Activated T-cell treated with anti-CD3 and anti-CD28 coated beads, Interleukin-2, amount 50 U/mL, for 72 hours (primary cell): ENCODE measurements around the gene SMPDL3A. TPM values are rescaled to one million over a fixed set of nuclear protein-coding genes. Genes with fewer than 3 reads are reported as not detected.
A peak's percentile ranks its signal among the peaks of the same experiment; 100 is the strongest.
"Not testable (repeated sequence)": the region's sequence is repeated elsewhere in the genome, so short reads cannot be mapped to it uniquely, and the experiment has no call there.

ENCODE experiments used
- ATAC-seq, 2 donors: fragments of 150-1000 bp; cut with Tn5 transposase; replicated peaks in 1 of 2; 2 replicates each; pipeline ENCODE4 v1.10.0; 2021; ENCODE audit warnings: moderate library complexity in 2 of 2, mild to moderate bottlenecking in 1 of 2
- DNase-seq, 2 donors: peaks; one replicate each; pipeline ENCODE4 v3.0.0; 2021 to 2022; ENCODE audit warnings: mixed read lengths in 1 of 2
- H3K27ac Mint-ChIP-seq: one replicate; pipeline ENCODE4 v1.8.0; 2022; ENCODE audit warnings: mild to moderate bottlenecking, moderate library complexity, mixed read lengths
- H3K27me3 Mint-ChIP-seq: one replicate; pipeline ENCODE4 v1.8.0; 2022; ENCODE audit warnings: low read depth, mixed read lengths
- H3K36me3 Mint-ChIP-seq, 2 donors: one replicate each; pipeline ENCODE4 v1.8.0; 2022; ENCODE audit warnings: mixed read lengths in 2 of 2, mild to moderate bottlenecking in 1 of 2; ENCODE audit not compliant: insufficient read depth in 2 of 2
- H3K4me1 Mint-ChIP-seq: one replicate; pipeline ENCODE4 v1.8.0; 2022; ENCODE audit warnings: low read depth, mixed read lengths
- H3K4me3 Mint-ChIP-seq, 2 donors: one replicate each; pipeline ENCODE4 v1.8.0; 2022; ENCODE audit warnings: mild to moderate bottlenecking in 2 of 2, mixed read lengths in 2 of 2, moderate library complexity in 2 of 2
- H3K9me3 Mint-ChIP-seq, 2 donors: one replicate each; pipeline ENCODE4 v1.8.0; 2022; ENCODE audit warnings: mixed read lengths in 2 of 2
- total RNA-seq, 2 donors: library from RNA; stranded (reverse); gene quantifications; one replicate each; pipeline ENCODE4 v1.2.3, GENCODE V29; 2022

Gene SMPDL3A
- total RNA-seq, result under 1 TPM; 0.34 to 0.35 TPM

DNA sequence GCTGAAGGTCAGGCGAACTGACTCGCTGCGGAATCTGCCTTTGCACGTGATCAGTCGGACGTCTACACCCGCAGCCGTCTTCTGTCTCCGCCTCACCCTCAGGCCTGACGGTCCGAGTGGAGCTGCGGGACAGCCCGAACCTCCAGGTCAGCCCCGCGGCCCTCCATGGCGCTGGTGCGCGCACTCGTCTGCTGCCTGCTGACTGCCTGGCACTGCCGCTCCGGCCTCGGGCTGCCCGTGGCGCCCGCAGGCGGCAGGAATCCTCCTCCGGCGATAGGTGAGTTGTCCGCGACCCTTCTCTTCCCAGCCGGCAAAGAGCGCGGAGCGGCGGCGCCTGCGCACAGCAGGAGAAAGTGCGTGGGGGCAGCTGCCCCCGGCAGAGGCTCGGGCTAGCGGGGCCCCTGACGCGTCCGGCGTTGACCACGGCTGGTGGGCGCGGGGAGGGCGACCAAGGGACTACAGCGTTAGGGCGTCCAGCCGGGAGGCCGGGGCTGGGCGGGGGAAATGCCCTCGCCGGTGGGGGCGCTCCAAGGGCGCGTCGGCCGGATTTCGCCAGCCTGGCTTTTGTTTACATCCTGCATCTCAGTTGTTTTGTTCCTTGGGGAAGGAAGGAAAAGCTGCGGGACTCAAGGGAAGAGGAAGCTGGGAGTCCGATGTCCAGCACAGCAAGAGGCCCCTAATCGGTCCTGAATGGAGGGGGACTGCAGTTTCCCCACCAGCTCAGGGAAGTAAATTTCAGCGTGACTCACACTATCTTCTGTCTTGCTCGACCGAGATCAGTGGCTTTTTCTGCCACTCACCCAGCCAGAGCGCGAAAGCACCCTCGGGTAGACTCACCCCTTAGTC lies at the start of gene SMPDL3A:
SMPDL3A (plus strand) TSS at position 77 of the 846 bp plus-strand sequence; CDS start at position 166, 89 bp downstream.
- H3K4me3 Mint-ChIP-seq, result peak within 1 kb of the TSS; percentile 93 to 96
- ATAC-seq, result peak; percentile 88 to 92
- peaks cover 22% of the 10 kb centered on the region for H3K4me1 Mint-ChIP-seq
- H3K36me3 Mint-ChIP-seq, result peaks cover 0 to 2% of the 10 kb centered on the region in 2 donors
- peaks cover 64% of the 10 kb centered on the region for H3K27me3 Mint-ChIP-seq
- H3K9me3 Mint-ChIP-seq, result no peaks in the 10 kb centered on the region
- H3K27ac Mint-ChIP-seq, result peak within 1 kb of the TSS; percentile 84
- DNase-seq, result peak; percentile 45 to 55

DNA sequence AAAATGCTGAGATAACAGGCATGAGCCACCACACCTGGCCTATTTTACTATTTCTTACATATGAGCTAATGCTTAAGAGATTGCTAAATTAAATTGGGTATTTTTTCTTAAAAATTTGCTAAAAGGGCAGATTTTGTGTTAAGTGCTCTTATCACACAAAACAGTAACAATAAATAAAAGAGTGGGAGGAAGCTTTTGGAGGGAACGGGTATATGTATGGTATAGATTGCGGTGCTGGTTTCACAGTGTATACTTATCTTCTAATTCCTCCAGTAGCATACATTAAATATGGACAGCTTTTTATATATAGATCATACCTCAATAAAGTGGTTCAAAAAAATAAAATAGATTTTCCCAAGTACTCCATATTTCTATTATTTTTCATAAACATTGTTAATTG lies 49.0 kb upstream of the SMPDL3A start:
- no peaks in the 10 kb centered on the region for H3K4me1 Mint-ChIP-seq
- H3K9me3 Mint-ChIP-seq, result no peaks in the 10 kb centered on the region
- no peak for DNase-seq
- no peak overlapping the region for H3K27ac Mint-ChIP-seq
- ATAC-seq, result no peak
- H3K4me3 Mint-ChIP-seq, result no peak overlapping the region
- H3K36me3 Mint-ChIP-seq, result no peaks in the 10 kb centered on the region
- peaks cover 5% of the 10 kb centered on the region for H3K27me3 Mint-ChIP-seq

DNA sequence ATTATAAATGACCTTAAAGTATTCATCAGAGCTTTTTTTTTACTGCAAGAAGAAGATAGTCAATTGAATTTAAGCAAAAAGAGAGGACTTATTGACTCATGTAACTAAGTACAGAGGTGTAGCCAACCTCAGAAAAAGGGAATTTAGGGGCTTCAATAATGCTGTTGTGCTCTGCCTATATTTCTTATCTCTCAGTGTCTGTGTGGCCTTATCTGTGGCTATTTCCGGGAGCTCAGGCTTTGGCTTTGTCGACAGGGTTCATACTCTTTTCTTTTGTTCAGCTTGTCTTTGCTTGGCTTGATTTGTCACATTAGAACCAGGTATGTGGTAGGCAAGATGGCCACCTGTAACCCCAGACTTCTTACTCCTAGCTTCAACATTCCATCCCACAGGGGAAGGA lies 48.1 kb upstream of the SMPDL3A start:
- no peaks in the 10 kb centered on the region for H3K36me3 Mint-ChIP-seq
- H3K4me3 Mint-ChIP-seq, result no peak overlapping the region
- DNase-seq, result no peak
- no peaks in the 10 kb centered on the region for H3K27me3 Mint-ChIP-seq
- no peaks in the 10 kb centered on the region for H3K4me1 Mint-ChIP-seq
- H3K27ac Mint-ChIP-seq, result no peak overlapping the region
- H3K9me3 Mint-ChIP-seq, result no peaks in the 10 kb centered on the region
- ATAC-seq, result no peak

- not testable (repeated sequence) for H3K4me1 Mint-ChIP-seq, ATAC-seq, H3K27me3 Mint-ChIP-seq, DNase-seq, H3K9me3 Mint-ChIP-seq, H3K36me3 Mint-ChIP-seq, H3K4me3 Mint-ChIP-seq, H3K27ac Mint-ChIP-seq
These were observed 44.8 kb upstream of the SMPDL3A start for GRCh38 chr6:122744247-122744646.

- not testable (repeated sequence) for H3K4me3 Mint-ChIP-seq, H3K36me3 Mint-ChIP-seq, H3K27ac Mint-ChIP-seq
These were observed 44.2 kb upstream of the SMPDL3A start for GRCh38 chr6:122744856-122745255.

DNA sequence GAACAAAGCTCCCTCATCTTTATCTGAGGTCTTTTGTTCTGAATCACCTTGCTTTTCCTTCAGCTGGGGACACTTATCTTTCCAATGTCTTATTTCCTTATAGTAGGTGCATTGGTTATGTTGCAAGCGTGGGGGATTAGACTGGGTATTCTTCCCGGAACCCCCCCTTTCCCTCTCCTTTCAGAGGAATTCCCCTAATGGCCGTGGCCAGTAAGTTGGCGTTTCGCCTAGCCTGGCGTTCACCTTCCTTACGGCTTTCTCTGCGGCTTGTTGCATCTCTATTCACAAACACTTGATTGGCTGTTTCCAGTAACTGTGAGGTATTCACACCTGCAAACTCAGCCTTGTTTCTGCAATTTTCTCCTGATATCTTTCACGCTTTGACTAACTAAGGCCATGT lies 42.4 kb upstream of the SMPDL3A start:
- Mint-ChIP-seq H3K27me3 (no peaks in the 10 kb centered on the region), H3K36me3 (peaks cover 0 to 2% of the 10 kb centered on the region in 2 donors), H3K27ac (no peak overlapping the region), H3K9me3 (peaks cover 2% of the 10 kb centered on the region in 2 donors), H3K4me3 (no peak overlapping the region), H3K4me1 (peaks cover 13% of the 10 kb centered on the region)
- ATAC-seq, result no peak
- DNase-seq, result no peak

More at GRCh38 chr6:122744856-122745255, 44.2 kb upstream of the SMPDL3A start:
- not testable (repeated sequence) for H3K27me3 Mint-ChIP-seq, H3K4me1 Mint-ChIP-seq, ATAC-seq, DNase-seq, H3K9me3 Mint-ChIP-seq

DNA sequence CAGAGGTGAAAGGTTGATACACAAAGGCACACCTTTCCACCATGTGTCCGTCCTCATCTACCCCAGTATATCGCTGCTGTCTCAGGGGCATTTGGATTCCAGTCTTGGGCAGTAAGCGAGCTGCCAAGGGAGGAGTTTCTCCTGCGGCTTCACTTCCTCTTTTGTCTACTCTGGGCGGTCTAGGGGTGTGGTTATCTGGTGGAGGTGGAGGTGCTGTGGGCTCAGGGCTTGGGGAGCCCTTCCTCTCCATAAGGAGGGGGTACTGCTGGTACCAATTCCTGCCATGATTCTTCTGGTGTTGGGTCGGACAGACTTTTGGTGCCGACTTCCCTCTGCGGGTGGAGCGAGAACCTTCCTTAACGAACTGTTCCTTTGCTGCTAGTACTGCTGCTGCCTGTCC lies 41.5 kb upstream of the SMPDL3A start:
- Mint-ChIP-seq H3K27ac (no peak overlapping the region), H3K27me3 (no peaks in the 10 kb centered on the region), H3K4me1 (peaks cover 15% of the 10 kb centered on the region), H3K36me3 (peaks cover 0 to 2% of the 10 kb centered on the region in 2 donors), H3K9me3 (peaks cover 2% of the 10 kb centered on the region in 2 donors), H3K4me3 (no peak overlapping the region)
- DNase-seq, result no peak
- no peak for ATAC-seq

GRCh38 chr6:122748945-122749344 lies 40.1 kb upstream of the SMPDL3A start:
- H3K9me3 Mint-ChIP-seq, H3K27me3 Mint-ChIP-seq, H3K27ac Mint-ChIP-seq, DNase-seq, ATAC-seq, H3K4me3 Mint-ChIP-seq, H3K36me3 Mint-ChIP-seq: not testable (repeated sequence)
- peaks cover 15% of the 10 kb centered on the region for H3K4me1 Mint-ChIP-seq

DNA sequence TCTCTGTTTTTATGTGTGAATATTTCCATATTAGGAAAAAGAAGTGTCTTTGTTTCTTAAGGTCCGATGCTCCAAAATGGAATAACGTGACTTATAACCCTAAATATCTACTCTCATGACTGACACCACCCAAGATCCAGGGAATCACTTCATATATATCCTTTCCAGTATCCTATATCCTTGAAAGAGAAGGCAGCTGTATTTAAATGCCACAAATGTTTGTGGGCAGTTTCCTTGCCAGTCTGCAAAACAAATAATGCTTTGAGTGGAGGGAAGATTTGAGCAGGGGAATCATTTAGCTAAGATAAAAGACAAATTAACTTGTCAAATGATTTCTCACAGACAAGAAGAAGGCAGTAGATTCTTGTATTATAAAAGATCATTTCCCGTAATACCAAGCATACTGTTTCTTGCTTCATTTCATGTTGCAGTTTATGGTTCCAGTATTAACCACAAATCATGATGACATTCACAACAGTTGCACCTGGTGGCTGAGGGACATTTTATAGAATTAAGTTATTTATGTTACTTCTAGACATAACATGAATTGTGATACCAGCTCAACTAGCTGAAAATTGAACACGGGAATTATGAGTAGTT lies 39.5 kb upstream of the SMPDL3A start:
- ATAC-seq (no peak), DNase-seq (no peak)
- Mint-ChIP-seq H3K27me3 (no peaks in the 10 kb centered on the region), H3K36me3 (peaks cover 0 to 2% of the 10 kb centered on the region in 2 donors), H3K27ac (no peak overlapping the region), H3K9me3 (peaks cover 2 to 3% of the 10 kb centered on the region in 2 donors), H3K4me3 (no peak overlapping the region), H3K4me1 (peaks cover 21% of the 10 kb centered on the region)

DNA sequence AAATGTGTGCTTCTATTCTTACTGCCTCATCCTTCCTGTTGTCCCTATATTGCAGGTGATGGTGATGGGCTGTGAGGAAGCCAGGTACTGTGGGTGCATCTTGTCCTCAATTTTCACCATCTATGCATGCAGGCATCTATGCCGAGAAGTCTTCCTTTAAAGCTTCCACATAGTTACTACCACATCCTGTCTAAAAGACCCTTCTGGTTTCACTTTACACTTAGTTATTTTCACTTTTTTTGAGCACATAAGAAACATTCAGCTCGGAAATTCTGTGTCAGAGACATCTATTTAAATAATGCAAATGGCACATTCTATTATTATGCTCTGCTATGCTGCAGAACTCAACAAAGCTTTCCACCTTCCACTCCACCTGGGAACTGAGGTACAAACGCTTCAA lies 37.7 kb upstream of the SMPDL3A start:
- ATAC-seq, result peak; percentile 65 to 72
- DNase-seq, result no peak
- Mint-ChIP-seq H3K27me3 (no peaks in the 10 kb centered on the region), H3K36me3 (peaks cover 0 to 2% of the 10 kb centered on the region in 2 donors), H3K4me1 (peaks cover 24% of the 10 kb centered on the region), H3K27ac (peak overlapping the region; percentile 51), H3K9me3 (peaks cover 2 to 6% of the 10 kb centered on the region in 2 donors), H3K4me3 (peak overlapping the region; percentile 18 to 59)

GRCh38 chr6:122752459-122752858 lies 36.6 kb upstream of the SMPDL3A start:
- H3K4me1 Mint-ChIP-seq, result peaks cover 24% of the 10 kb centered on the region
- H3K36me3 Mint-ChIP-seq, result peaks cover 0 to 2% of the 10 kb centered on the region in 2 donors

GRCh38 chr6:122753000-122753687 lies 35.9 kb upstream of the SMPDL3A start:
- H3K36me3 Mint-ChIP-seq, result peaks cover 0 to under 1% of the 10 kb centered on the region in 2 donors
- H3K4me1 Mint-ChIP-seq, result peaks cover 24% of the 10 kb centered on the region
- no peak for ATAC-seq
- H3K27ac Mint-ChIP-seq, result no peak overlapping the region
- peaks cover under 1 to 6% of the 10 kb centered on the region in 2 donors for H3K9me3 Mint-ChIP-seq
- no peaks in the 10 kb centered on the region for H3K27me3 Mint-ChIP-seq
- no peak overlapping the region for H3K4me3 Mint-ChIP-seq
- no peak for DNase-seq

More at GRCh38 chr6:122752459-122752858, 36.6 kb upstream of the SMPDL3A start:
- DNase-seq (no peak), ATAC-seq (no peak)
- H3K27me3 Mint-ChIP-seq, result no peaks in the 10 kb centered on the region
- no peak overlapping the region for H3K4me3 Mint-ChIP-seq
- peaks cover 2 to 8% of the 10 kb centered on the region in 2 donors for H3K9me3 Mint-ChIP-seq
- no peak overlapping the region for H3K27ac Mint-ChIP-seq

GRCh38 chr6:122753688-122754056 lies 35.4 kb upstream of the SMPDL3A start:
- Mint-ChIP-seq H3K36me3 (no peaks in the 10 kb centered on the region), H3K9me3 (peaks cover 0 to 6% of the 10 kb centered on the region in 2 donors), H3K27ac (no peak overlapping the region), H3K4me3 (no peak overlapping the region), H3K27me3 (no peaks in the 10 kb centered on the region), H3K4me1 (peaks cover 24% of the 10 kb centered on the region)
- ATAC-seq (no peak), DNase-seq (no peak)
